Liver (tissue), 9 donors: ENCODE measurements around the gene SLC6A7. TPM values are rescaled to one million over a fixed set of nuclear protein-coding genes. Genes with fewer than 3 reads are reported as not detected.

Source experiments
- DNase-seq: peaks from one replicate; pipeline ENCODE4 v3.0.0-alpha.2; 2017; ENCODE audit warnings: low spot score
- H3K27ac ChIP-seq, 2 donors: one replicate each; pipeline ENCODE4 v1.7.0; 2013; ENCODE audit warnings: inconsistent platforms in 2 of 2, low read length in 2 of 2, control low read depth in 1 of 2, low read depth in 1 of 2, mild to moderate bottlenecking in 1 of 2
- H3K27me3 ChIP-seq, 4 donors: one replicate each; pipeline versions ENCODE4 v1.6.1 to v1.7.0; 2013; ENCODE audit warnings: low read length in 3 of 4, inconsistent platforms in 1 of 4, mild to moderate bottlenecking in 1 of 4, moderate library complexity in 1 of 4; ENCODE audit not compliant: control insufficient read depth in 4 of 4, insufficient read depth in 4 of 4
- H3K36me3 ChIP-seq, 4 donors: one replicate each; pipeline versions ENCODE4 v1.6.1 to v1.7.0; 2013; ENCODE audit warnings: low read length in 3 of 4, mild to moderate bottlenecking in 3 of 4, low read depth in 1 of 4, moderate library complexity in 1 of 4; ENCODE audit not compliant: control insufficient read depth in 4 of 4, insufficient read depth in 3 of 4
- H3K4me1 ChIP-seq, 4 donors: one replicate each; pipeline versions ENCODE4 v1.6.1 to v1.7.0; 2013; ENCODE audit warnings: low read length in 3 of 4, mild to moderate bottlenecking in 3 of 4, moderate library complexity in 1 of 4; ENCODE audit not compliant: control insufficient read depth in 4 of 4, insufficient read depth in 4 of 4
- H3K4me3 ChIP-seq, 3 donors: one replicate each; pipeline versions ENCODE4 v1.6.1 to v1.7.0; 2013; ENCODE audit warnings: low read length in 3 of 3, control low read depth in 1 of 3, low read depth in 1 of 3, mild to moderate bottlenecking in 1 of 3
- H3K9ac ChIP-seq, 2 donors: one replicate each; pipeline ENCODE4 v1.7.0; 2013; ENCODE audit warnings: low read length in 2 of 2, mild to moderate bottlenecking in 2 of 2, moderate library complexity in 2 of 2, control low read depth in 1 of 2, low read depth in 1 of 2
- H3K9me3 ChIP-seq, 4 donors: one replicate each; pipeline versions ENCODE4 v1.6.1 to v1.7.0; 2013; ENCODE audit warnings: low read length in 3 of 4; ENCODE audit not compliant: control insufficient read depth in 4 of 4
- ATF3 ChIP-seq: IDR thresholded peaks from 2 replicates; pipeline ENCODE4 v1.6.1; 2016; ENCODE audit warnings: antibody characterized with exemption
- CTCF ChIP-seq: fragments of 150-350 bp; IDR thresholded peaks from 2 replicates; pipeline ENCODE4 v1.5.1; 2017; ENCODE audit warnings: improper control_type of control experiment, low read depth, low read length; ENCODE audit not compliant: missing input control
- EGR1 ChIP-seq, 2 donors: IDR thresholded peaks; 2 replicates each; pipeline ENCODE4 v1.6.1; 2016 to 2018; ENCODE audit warnings: antibody characterized with exemption in 2 of 2, low read depth in 2 of 2
- FOXA1 ChIP-seq: IDR thresholded peaks from 2 replicates; pipeline ENCODE4 v1.6.1; 2016; ENCODE audit warnings: antibody characterized with exemption
- FOXA2 ChIP-seq: IDR thresholded peaks from 2 replicates; pipeline ENCODE4 v1.6.1; 2016; ENCODE audit warnings: antibody characterized with exemption
- GABPA ChIP-seq, 2 donors: IDR thresholded peaks in 1 of 2; conservative IDR thresholded peaks in 1 of 2; 2 replicates each; pipeline ENCODE4 v1.6.1; 2016; ENCODE audit warnings: antibody characterized with exemption in 2 of 2, mild to moderate bottlenecking in 1 of 2, moderate library complexity in 1 of 2
- HNF4A ChIP-seq, 2 donors: conservative IDR thresholded peaks; 2 replicates each; pipeline ENCODE4 v1.6.1; 2016; ENCODE audit warnings: antibody characterized with exemption in 2 of 2, mild to moderate bottlenecking in 2 of 2
- HNF4G ChIP-seq: IDR thresholded peaks from 2 replicates; pipeline ENCODE4 v1.6.1; 2016; ENCODE audit warnings: antibody characterized with exemption
- JUND ChIP-seq, 2 donors: IDR thresholded peaks; 2 replicates each; pipeline ENCODE4 v1.6.1; 2016; ENCODE audit warnings: antibody characterized with exemption in 2 of 2
- RAD21 ChIP-seq, 2 donors: IDR thresholded peaks; 2 replicates each; pipeline ENCODE4 v1.6.1; 2016; ENCODE audit warnings: antibody characterized with exemption in 2 of 2, mild to moderate bottlenecking in 2 of 2
- RXRA ChIP-seq, 2 donors: IDR thresholded peaks; 2 replicates each; pipeline ENCODE4 v1.6.1; 2017 to 2018; ENCODE audit warnings: antibody characterized with exemption in 2 of 2, mild to moderate bottlenecking in 1 of 2
- SP1 ChIP-seq: IDR thresholded peaks from 2 replicates; pipeline ENCODE4 v1.6.1; 2018; ENCODE audit warnings: antibody characterized with exemption, mild to moderate bottlenecking
- TAF1 ChIP-seq: conservative IDR thresholded peaks from 2 replicates; pipeline ENCODE4 v1.6.1; 2016; ENCODE audit warnings: antibody characterized with exemption, mild to moderate bottlenecking
- YY1 ChIP-seq: IDR thresholded peaks from 2 replicates; pipeline ENCODE4 v1.6.1; 2016; ENCODE audit warnings: antibody characterized with exemption, mild to moderate bottlenecking
- WGBS: extraction: QIAGEN DNeasy Blood & Tissue Kit; methylation state at CpG from one replicate; pipeline ENCODE4 v1.1.7; 2013; 5-methylcytosine and 5-hydroxymethylcytosine counted together
- polyA plus RNA-seq, 2 donors: library from polyadenylated mRNA; stranded (reverse) in 1 of 2; unstranded in 1 of 2; fragments of 200-250 nt in 1 of 2; fragments of >200 nt in 1 of 2; fragmentation: Nextera tagmentation in 1 of 2; extraction: Ambion mirVana in 1 of 2; gene quantifications; one replicate each; pipeline versions ENCODE4 v1.2.1 to v1.2.3, GENCODE V29; 2013 to 2015
- total RNA-seq, 2 donors: library from RNA; depleted of rRNA; stranded (reverse); fragments of >200 nt; gene quantifications; one replicate each; pipeline ENCODE4 v1.2.3, GENCODE V29; 2014
- TF ChIP-seq, protein P1 (sequence below): IDR thresholded peaks from 2 replicates; pipeline ENCODE4 v1.6.1; 2016; ENCODE audit warnings: antibody characterized with exemption, mild to moderate bottlenecking
- TF ChIP-seq, protein P2 (sequence below): IDR thresholded peaks from 2 replicates; pipeline ENCODE4 v1.6.1; 2016; ENCODE audit warnings: antibody characterized with exemption
- TF ChIP-seq, protein P3 (sequence below): IDR thresholded peaks from 2 replicates; pipeline ENCODE4 v1.6.1; 2016; ENCODE audit warnings: antibody characterized with exemption
- donor health status: healthy.
- donor health status: healthy.
- donor health status: healthy.
- donor health status: healthy.
- donor health status: healthy.

The SLC6A7 gene
- total RNA-seq (not detected), polyA plus RNA-seq (not detected)

DNA sequence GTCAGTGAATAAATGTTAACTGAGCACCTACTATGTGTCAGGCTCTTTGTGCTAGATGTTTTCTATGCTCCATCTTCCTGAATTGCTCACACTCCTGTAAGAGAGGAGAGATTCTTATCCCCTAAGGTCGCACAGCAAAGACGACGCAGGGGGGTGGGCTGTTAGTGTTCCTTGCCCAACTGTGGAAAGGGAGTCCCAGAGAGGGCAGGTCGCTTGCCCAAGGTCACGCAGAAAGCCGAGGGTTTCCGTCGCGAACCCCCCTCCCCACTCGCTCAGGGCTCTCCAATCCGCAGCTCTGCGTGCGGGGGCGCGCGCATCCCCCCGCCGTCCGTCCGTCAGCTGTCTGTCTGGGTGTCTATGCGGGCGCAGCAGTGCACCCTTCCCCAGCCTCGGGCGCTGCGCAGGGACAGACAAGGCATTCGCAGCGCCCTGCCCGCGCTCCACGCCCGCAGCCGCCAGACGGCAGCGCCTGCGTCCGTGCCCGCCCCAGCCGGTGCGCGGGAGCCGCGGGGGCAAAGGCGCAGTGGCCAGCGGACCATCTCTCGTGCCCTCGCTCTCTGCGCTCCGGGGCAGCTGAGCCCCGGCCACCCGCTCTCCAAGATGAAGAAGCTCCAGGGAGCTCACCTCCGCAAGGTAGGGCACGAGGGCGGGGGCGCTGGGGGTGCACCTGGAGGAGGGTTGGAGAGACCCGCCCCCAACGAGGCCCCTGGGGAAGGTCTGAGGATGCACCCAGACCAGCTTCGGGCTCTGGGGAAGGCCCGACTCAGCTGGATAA, at the start of gene SLC6A7:
Gene SLC6A7 (plus strand): TSS at position 335 of the 775 bp plus-strand sequence. CDS start 266 bp downstream, at position 601.
- no peak within 1 kb of the TSS for H3K4me3 ChIP-seq
- H3K27ac ChIP-seq = no peak within 1 kb of the TSS
- H3K27me3 ChIP-seq = peaks cover 0 to 5% (median 0%) of the 10 kb centered on the region in 4 donors
- H3K4me1 ChIP-seq = peaks cover 6 to 25% (median 15%) of the 10 kb centered on the region in 4 donors
- H3K9ac ChIP-seq = no peak within 1 kb of the TSS
- no peak for DNase-seq
- no peak for TF ChIP-seq FOXA1
- TF ChIP-seq HNF4G = no peak
- TF ChIP-seq, protein P1, sequence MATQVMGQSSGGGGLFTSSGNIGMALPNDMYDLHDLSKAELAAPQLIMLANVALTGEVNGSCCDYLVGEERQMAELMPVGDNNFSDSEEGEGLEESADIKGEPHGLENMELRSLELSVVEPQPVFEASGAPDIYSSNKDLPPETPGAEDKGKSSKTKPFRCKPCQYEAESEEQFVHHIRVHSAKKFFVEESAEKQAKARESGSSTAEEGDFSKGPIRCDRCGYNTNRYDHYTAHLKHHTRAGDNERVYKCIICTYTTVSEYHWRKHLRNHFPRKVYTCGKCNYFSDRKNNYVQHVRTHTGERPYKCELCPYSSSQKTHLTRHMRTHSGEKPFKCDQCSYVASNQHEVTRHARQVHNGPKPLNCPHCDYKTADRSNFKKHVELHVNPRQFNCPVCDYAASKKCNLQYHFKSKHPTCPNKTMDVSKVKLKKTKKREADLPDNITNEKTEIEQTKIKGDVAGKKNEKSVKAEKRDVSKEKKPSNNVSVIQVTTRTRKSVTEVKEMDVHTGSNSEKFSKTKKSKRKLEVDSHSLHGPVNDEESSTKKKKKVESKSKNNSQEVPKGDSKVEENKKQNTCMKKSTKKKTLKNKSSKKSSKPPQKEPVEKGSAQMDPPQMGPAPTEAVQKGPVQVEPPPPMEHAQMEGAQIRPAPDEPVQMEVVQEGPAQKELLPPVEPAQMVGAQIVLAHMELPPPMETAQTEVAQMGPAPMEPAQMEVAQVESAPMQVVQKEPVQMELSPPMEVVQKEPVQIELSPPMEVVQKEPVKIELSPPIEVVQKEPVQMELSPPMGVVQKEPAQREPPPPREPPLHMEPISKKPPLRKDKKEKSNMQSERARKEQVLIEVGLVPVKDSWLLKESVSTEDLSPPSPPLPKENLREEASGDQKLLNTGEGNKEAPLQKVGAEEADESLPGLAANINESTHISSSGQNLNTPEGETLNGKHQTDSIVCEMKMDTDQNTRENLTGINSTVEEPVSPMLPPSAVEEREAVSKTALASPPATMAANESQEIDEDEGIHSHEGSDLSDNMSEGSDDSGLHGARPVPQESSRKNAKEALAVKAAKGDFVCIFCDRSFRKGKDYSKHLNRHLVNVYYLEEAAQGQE = no peak
- TF ChIP-seq YY1 = no peak
- no peak for TF ChIP-seq ATF3
- TF ChIP-seq HNF4A (conservative IDR thresholded peaks at IDR 0.05) = no peak
- TF ChIP-seq FOXA2 = no peak
- TF ChIP-seq TAF1 = no peak
- TF ChIP-seq, protein P2, sequence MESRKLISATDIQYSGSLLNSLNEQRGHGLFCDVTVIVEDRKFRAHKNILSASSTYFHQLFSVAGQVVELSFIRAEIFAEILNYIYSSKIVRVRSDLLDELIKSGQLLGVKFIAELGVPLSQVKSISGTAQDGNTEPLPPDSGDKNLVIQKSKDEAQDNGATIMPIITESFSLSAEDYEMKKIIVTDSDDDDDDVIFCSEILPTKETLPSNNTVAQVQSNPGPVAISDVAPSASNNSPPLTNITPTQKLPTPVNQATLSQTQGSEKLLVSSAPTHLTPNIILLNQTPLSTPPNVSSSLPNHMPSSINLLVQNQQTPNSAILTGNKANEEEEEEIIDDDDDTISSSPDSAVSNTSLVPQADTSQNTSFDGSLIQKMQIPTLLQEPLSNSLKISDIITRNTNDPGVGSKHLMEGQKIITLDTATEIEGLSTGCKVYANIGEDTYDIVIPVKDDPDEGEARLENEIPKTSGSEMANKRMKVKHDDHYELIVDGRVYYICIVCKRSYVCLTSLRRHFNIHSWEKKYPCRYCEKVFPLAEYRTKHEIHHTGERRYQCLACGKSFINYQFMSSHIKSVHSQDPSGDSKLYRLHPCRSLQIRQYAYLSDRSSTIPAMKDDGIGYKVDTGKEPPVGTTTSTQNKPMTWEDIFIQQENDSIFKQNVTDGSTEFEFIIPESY = no peak
- TF ChIP-seq EGR1 (IDR thresholded peaks at IDR 0.05; ENCODE audit: low read depth in 2 of 2) = no peak
- no peak for TF ChIP-seq RAD21 (IDR thresholded peaks at IDR 0.05)
- TF ChIP-seq JUND (IDR thresholded peaks at IDR 0.05) = no peak
- no peak for TF ChIP-seq CTCF
- TF ChIP-seq GABPA (IDR thresholded peaks at IDR 0.05 in 1 of 2, conservative IDR thresholded peaks at IDR 0.05 in 1 of 2) = no peak
- TF ChIP-seq RXRA (IDR thresholded peaks at IDR 0.05) = no peak
- 10% methylated on average over 58 of the region's 58 CpGs for WGBS
- no peaks in the 10 kb centered on the region for H3K36me3 ChIP-seq
- no peaks in the 10 kb centered on the region for H3K9me3 ChIP-seq

- H3K36me3 ChIP-seq = no peaks in the 10 kb centered on the region
- no peaks in the 10 kb centered on the region for H3K27me3 ChIP-seq
- no peaks in the 10 kb centered on the region for H3K9me3 ChIP-seq
- DNase-seq = no peak
- H3K4me1 ChIP-seq = peaks cover 28 to 64% (median 50%) of the 10 kb centered on the region in 4 donors
- H3K27ac ChIP-seq = peak overlapping the region; percentile 87 to 94
- H3K9ac ChIP-seq = no peak overlapping the region
- WGBS = 81% methylated on average over 11 of the region's 11 CpGs
- no peak overlapping the region for H3K4me3 ChIP-seq
- TF ChIP-seq RAD21 (IDR thresholded peaks at IDR 0.05) (no peak), EGR1 (IDR thresholded peaks at IDR 0.05; ENCODE audit: low read depth in 2 of 2) (no peak), HNF4G (no peak), YY1 (no peak), SP1 (no peak), FOXA2 (no peak), HNF4A (conservative IDR thresholded peaks at IDR 0.05) (no peak), ATF3 (no peak), RXRA (IDR thresholded peaks at IDR 0.05) (no peak), GABPA (IDR thresholded peaks at IDR 0.05 in 1 of 2, conservative IDR thresholded peaks at IDR 0.05 in 1 of 2) (no peak), FOXA1 (no peak), JUND (IDR thresholded peaks at IDR 0.05) (no peak)
- TF ChIP-seq, protein P3, sequence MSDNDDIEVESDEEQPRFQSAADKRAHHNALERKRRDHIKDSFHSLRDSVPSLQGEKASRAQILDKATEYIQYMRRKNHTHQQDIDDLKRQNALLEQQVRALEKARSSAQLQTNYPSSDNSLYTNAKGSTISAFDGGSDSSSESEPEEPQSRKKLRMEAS = no peak
- TF ChIP-seq, protein P1 = no peak
Observed at GRCh38 chr5:150140830-150141229, 49.0 kb upstream of the SLC6A7 start.
